Measurements from ENCODE around the gene BCAS1. TPM values are rescaled to one million over a fixed set of nuclear protein-coding genes. Genes with fewer than 3 reads are reported as not detected.

The BCAS1 gene
- total and polyA plus RNA-seq, 2 donors (not counting 1 experiment from before 2014, with no cell fraction given), result 0.97 to 1.1 TPM

DNA sequence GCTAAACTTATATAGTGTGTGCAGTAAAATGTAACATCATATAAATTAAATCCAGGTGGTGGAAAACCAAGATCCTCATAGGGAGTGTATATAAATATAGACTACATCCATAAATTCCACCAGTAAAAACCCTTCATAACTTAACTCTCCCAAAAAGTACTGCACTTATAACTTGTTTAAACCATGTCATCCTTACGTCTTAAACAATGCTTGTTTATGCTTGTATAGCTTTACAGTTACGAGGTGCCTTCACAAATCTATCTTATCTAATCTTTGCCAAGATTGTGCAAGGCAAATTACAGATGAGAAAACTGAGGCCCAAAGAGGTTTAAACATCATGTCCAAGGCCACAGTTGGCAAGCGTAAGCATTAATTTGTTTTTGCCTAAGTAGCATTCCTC, 71.3 kb downstream of the BCAS1 start:
- WGBS (ENCODE audit: insufficient coverage), result 100% methylated on average over 2 of the region's 3 CpGs

DNA sequence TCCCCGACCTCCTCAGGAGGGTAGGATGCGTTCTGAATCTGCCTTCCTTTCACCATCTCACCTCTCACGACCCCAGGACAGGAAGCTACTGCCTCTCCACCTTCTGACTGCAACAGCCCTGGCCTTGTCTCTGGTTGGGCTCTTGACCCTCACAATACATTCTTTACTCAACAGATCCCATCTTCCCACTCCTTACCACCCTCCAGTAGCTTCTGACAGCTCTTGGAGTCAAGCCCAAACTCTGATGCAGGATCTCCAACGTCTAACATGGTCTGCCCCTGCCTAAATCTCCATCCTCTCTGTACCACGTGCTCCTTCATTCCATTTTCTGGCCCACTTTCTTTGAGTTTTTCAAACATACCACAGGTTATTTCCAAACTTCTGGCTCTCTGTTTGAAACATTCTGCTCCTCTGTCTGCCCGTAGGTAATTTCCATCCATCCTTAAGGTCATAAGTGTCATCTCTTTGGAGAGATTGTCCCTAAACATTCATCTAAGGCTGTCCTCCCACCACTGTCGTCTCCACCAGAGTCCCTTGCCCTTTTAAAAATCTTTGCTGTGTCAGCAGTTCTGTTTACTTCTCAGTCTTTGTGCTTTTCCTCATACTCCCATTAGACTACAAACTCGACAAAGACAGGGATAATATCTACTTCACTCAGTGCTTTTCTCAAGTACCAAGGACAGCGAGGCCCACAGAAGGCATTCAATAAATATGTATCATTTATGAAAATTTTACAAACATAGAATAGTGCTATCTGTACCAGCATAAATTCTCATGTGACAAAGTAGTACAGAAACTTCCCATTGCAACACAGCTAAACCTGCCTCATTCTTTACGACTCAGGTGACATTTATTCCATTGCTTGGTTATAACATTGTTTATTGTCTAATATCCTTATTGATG, 73.6 kb downstream of the BCAS1 start:
- Histone ChIP-seq H3K4me2 (replicated peaks; ENCODE audit: low read depth, low read length, poor library complexity, severe bottlenecking) (no peak overlapping the region), H3K9me3 (ENCODE audit: control extremely low read depth in 1 of 3, control insufficient read depth in 2 of 3, insufficient read depth in 1 of 3, low read length in 2 of 3) (peaks cover 0 to 16% (median 12%) of the 10 kb centered on the region in 3 donors), H3K27me3 (replicated peaks in 1 of 4; ENCODE audit: control extremely low read depth in 1 of 4, control insufficient read depth in 3 of 4, insufficient read depth in 4 of 4, low read length in 3 of 4) (peaks cover 0 to 4% (median 2%) of the 10 kb centered on the region in 4 experiments), H3K36me3 (replicated peaks in 1 of 2; ENCODE audit: control extremely low read depth in 1 of 2, control insufficient read depth in 1 of 2, extremely low read depth in 1 of 2, insufficient read depth in 2 of 2, low read length in 1 of 2) (no peaks in the 10 kb centered on the region), H3K27ac (ENCODE audit: low read length in 2 of 2) (no peak overlapping the region), H3K9ac (ENCODE audit: low read length) (no peak overlapping the region), H4K20me1 (ENCODE audit: control insufficient read depth, insufficient read depth, low read length, poor library complexity, severe bottlenecking) (no peaks in the 10 kb centered on the region), H3K79me2 (ENCODE audit: control insufficient read depth, insufficient read depth, low read length) (no peaks in the 10 kb centered on the region), H3K4me3 (ENCODE audit: control extremely low read depth in 1 of 5, extremely low read depth in 1 of 5, insufficient read depth in 1 of 5, low read depth in 2 of 5, low read length in 4 of 5) (no peak overlapping the region), H2AFZ (ENCODE audit: insufficient read depth, low read depth, low read length, poor library complexity, severe bottlenecking) (no peak overlapping the region), H3K4me1 (ENCODE audit: control insufficient read depth in 2 of 2, insufficient read depth in 2 of 2, low read length in 2 of 2) (no peaks in the 10 kb centered on the region)
- DNase-seq (no peak), ATAC-seq (ENCODE audit: low read depth) (no peak)
- ChIA-PET CTCF (no interaction called here), POLR2A (no interaction called here)
- Mint-ChIP-seq H3K27me3 (peaks cover 21% of the 10 kb centered on the region), H3K4me3 (no peak overlapping the region), H3K9me3 (ENCODE audit: insufficient read depth) (peaks cover 15% of the 10 kb centered on the region), H3K27ac (no peak overlapping the region), H3K4me1 (no peaks in the 10 kb centered on the region)
- TF ChIP-seq, protein P1, sequence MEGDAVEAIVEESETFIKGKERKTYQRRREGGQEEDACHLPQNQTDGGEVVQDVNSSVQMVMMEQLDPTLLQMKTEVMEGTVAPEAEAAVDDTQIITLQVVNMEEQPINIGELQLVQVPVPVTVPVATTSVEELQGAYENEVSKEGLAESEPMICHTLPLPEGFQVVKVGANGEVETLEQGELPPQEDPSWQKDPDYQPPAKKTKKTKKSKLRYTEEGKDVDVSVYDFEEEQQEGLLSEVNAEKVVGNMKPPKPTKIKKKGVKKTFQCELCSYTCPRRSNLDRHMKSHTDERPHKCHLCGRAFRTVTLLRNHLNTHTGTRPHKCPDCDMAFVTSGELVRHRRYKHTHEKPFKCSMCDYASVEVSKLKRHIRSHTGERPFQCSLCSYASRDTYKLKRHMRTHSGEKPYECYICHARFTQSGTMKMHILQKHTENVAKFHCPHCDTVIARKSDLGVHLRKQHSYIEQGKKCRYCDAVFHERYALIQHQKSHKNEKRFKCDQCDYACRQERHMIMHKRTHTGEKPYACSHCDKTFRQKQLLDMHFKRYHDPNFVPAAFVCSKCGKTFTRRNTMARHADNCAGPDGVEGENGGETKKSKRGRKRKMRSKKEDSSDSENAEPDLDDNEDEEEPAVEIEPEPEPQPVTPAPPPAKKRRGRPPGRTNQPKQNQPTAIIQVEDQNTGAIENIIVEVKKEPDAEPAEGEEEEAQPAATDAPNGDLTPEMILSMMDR (IDR thresholded peaks at IDR 0.05), result no peak
- no peak for TF ChIP-seq EZH2 (IDR thresholded peaks at IDR 0.05; ENCODE audit: borderline replicate concordance, insufficient read depth, low read depth, low read length, poor library complexity, severe bottlenecking)
- WGBS (ENCODE audit: insufficient coverage), result 82% methylated on average over 6 of the region's 10 CpGs
- intact Hi-C loops (cut with micrococcal nuclease), result no loop called here

More for the DNA sequence above, 71.3 kb downstream of the BCAS1 start:
- Histone ChIP-seq H3K79me2 (ENCODE audit: control insufficient read depth, insufficient read depth, low read length) (no peaks in the 10 kb centered on the region), H3K4me1 (ENCODE audit: control insufficient read depth in 2 of 2, insufficient read depth in 2 of 2, low read length in 2 of 2) (no peaks in the 10 kb centered on the region), H3K36me3 (replicated peaks in 1 of 2; ENCODE audit: control extremely low read depth in 1 of 2, control insufficient read depth in 1 of 2, extremely low read depth in 1 of 2, insufficient read depth in 2 of 2, low read length in 1 of 2) (no peaks in the 10 kb centered on the region), H3K4me2 (replicated peaks; ENCODE audit: low read depth, low read length, poor library complexity, severe bottlenecking) (no peak overlapping the region), H4K20me1 (ENCODE audit: control insufficient read depth, insufficient read depth, low read length, poor library complexity, severe bottlenecking) (no peaks in the 10 kb centered on the region), H2AFZ (ENCODE audit: insufficient read depth, low read depth, low read length, poor library complexity, severe bottlenecking) (no peak overlapping the region), H3K4me3 (ENCODE audit: control extremely low read depth in 1 of 5, extremely low read depth in 1 of 5, insufficient read depth in 1 of 5, low read depth in 2 of 5, low read length in 4 of 5) (no peak overlapping the region), H3K27me3 (replicated peaks in 1 of 4; ENCODE audit: control extremely low read depth in 1 of 4, control insufficient read depth in 3 of 4, insufficient read depth in 4 of 4, low read length in 3 of 4) (peaks cover 0 to 4% (median 0%) of the 10 kb centered on the region in 4 experiments), H3K9ac (ENCODE audit: low read length) (no peak overlapping the region), H3K9me3 (ENCODE audit: control extremely low read depth in 1 of 3, control insufficient read depth in 2 of 3, insufficient read depth in 1 of 3, low read length in 2 of 3) (peaks cover 0 to 20% (median 15%) of the 10 kb centered on the region in 3 donors), H3K27ac (ENCODE audit: low read length in 2 of 2) (no peak overlapping the region)
- intact Hi-C loops (cut with micrococcal nuclease), result no loop called here
- H3K9me3 Mint-ChIP-seq (ENCODE audit: insufficient read depth), result peaks cover 15% of the 10 kb centered on the region
- DNase-seq (no peak), ATAC-seq (ENCODE audit: low read depth) (no peak)
- no peak overlapping the region for H3K4me3 Mint-ChIP-seq
- CTCF ChIA-PET, result no interaction called here
- no peaks in the 10 kb centered on the region for H3K4me1 Mint-ChIP-seq
- POLR2A ChIA-PET, result no interaction called here
- TF ChIP-seq EZH2 (IDR thresholded peaks at IDR 0.05; ENCODE audit: borderline replicate concordance, insufficient read depth, low read depth, low read length, poor library complexity, severe bottlenecking), result no peak
- TF ChIP-seq, protein P1 (IDR thresholded peaks at IDR 0.05), result no peak
- H3K27me3 Mint-ChIP-seq, result peaks cover 15% of the 10 kb centered on the region
- H3K27ac Mint-ChIP-seq, result no peak overlapping the region

All from B cell (primary cell).